Stimulated activated CD8-positive, alpha-beta memory T cell treated with anti-CD3 and anti-CD28 coated beads, Interleukin-2, amount 100 ng/mL, for 48 hours (primary cell): ENCODE data around the gene SLC7A6OS.
"Not testable (repeated sequence)": the region's sequence is repeated elsewhere in the genome, so short reads cannot be mapped to it uniquely, and the experiment has no call there.

Experiments used
- DNase-seq, 2 donors: peaks; one replicate each; pipeline ENCODE4 v3.0.0-alpha.2; 2020; ENCODE audit warnings: low read depth in 2 of 2

SLC7A6OS gene

GRCh38 chr16:68298907-68299561 is 11.7 kb downstream of the SLC7A6OS start:
- DNase-seq: no peak

DNA sequence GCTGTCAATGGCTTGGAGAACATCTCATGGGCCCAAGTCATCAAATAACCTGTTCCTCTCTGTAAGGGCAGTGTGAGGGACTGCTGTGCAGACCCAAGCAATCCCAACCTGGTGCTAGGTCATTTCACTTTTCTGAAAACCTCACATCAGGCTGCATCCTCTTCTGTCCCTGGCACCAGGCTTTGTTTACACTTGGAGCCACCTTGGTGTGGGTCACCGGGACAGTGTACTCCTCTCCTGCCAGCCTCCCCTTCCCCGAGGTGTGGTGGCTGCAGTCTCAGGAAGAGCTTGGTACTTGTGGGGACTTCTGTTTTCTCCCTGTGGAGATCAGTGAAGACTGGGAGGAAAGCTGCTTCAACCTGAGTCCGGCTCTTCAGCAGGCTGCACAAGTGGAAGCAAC is 12.4 kb downstream of the SLC7A6OS start:
- no peak for DNase-seq

GRCh38 chr16:68297908-68298307 is 12.8 kb downstream of the SLC7A6OS start:
- DNase-seq: no peak

DNA sequence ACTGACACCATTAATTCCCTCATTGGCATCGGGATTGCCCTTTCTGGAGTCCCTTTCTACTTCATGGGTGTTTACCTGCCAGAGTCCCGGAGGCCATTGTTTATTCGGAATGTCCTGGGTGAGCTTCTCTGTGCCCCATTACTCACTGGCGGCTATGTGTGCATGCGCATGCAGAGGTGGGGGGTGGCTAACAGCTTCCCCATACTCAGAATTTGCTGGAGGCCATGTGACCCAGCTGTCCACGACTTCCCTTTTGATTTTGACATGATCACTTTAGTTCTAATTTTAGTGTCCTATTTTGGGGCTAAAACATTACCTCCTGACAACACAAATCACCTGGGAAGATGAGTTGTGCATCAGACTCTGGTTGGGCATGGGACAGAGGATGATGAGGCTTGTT is 14.1 kb downstream of the SLC7A6OS start:
- no peak for DNase-seq

- no peak for DNase-seq
Measured at GRCh38 chr16:68296291-68296690, 14.5 kb downstream of the SLC7A6OS start.

DNA sequence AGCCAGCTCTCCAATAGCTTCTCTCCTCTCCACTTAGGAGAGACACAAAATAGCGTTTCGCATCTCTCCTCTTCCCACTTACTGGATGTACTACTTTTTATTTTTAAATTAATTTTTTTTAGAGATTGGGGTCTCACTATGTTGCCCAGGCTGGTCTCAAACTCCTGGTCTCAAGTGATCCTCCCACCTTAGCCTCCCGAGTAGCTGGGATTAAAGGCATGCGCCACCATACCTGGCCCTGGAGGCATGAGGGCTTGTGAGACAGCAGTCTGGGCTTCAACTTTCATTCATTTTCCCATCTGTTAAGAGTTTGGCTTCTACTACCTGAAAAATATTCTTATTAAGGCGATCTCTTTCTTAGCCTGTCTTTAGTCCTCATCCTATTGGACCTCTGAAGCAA is 18.3 kb downstream of the SLC7A6OS start:
- no peak for DNase-seq

- no peak for DNase-seq
Measured at GRCh38 chr16:68291227-68291626, 19.5 kb downstream of the SLC7A6OS start.

DNA sequence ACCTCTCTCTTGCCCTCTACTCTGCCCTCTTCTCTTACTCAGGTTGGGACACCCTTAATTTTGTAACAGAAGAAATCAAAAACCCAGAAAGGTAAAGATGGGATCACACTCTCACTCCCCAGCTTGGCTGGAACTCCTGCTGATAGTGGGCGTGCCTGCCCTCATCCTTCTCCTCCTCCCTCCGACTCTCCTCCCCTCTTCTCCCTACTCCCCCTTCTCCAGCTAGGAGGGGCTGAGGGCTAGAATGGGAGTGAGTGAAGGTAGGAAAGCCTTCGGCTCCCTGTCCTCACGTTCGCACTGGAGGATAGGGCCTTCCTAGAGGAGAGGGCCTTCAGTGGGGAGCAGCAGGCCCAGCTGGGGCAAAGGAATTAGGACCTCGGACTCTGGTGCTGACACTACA is 20.3 kb downstream of the SLC7A6OS start:
- DNase-seq: no peak

DNA sequence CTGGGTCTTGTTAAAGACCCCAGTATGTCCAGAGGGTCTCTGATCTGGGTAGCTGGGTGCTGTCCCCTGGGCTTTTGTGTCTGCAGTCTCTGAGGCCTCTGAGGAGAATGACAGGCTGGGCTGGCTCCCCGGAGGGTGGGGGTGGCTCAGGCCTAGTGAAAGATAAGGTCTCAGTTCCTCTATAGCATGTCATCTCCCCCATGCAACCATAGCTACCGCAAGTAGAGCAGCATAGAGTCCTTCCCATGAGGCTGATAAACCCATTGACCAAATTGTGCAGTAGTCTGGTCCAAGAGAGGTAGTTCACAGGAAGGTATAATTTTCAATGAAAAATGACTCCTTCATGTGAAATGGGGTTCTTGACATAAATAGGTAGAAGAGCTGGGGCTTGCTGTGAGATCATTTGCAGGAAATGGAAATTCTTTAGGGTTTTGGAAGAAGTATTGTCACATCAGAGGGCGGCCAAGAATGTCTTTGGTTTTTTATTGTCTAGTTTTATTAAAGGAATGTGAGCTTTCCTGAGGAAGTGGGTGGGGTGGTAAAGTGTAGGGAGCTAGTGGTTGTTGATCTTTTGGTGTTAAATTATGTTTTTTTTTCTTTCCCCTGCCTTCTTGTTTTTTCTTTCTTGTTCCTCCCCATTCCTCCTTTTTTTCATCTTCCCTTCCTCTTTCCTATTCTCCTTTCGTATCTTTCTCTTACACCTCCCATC is 21.0 kb downstream of the SLC7A6OS start:
- peak in 1 of 2 donors; percentile 52 for DNase-seq

DNA sequence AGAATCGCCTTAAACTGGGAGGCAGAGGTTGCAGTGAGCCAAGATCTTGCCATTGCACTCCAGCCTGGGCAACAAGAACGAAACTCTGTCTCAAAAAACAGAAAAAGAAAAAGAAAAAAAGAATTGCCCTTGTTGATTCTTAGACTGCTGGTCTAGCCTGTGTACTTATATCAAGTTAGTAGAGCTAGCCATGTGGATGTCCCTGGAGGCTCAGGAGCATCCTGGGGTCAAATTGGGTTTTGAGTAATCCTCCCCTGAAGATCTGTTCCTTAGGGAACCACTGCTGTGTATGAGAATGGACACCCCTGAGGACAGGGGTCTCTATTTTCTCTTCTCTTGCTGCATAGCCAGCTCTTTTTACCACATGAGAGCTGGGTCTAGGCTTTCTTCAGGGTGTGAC is 21.5 kb downstream of the SLC7A6OS start:
- no peak for DNase-seq

GRCh38 chr16:68288796-68289195 is 21.9 kb downstream of the SLC7A6OS start:
- not testable (repeated sequence) for DNase-seq

- DNase-seq: no peak
Measured at GRCh38 chr16:68288252-68288650, 22.5 kb downstream of the SLC7A6OS start.

DNA sequence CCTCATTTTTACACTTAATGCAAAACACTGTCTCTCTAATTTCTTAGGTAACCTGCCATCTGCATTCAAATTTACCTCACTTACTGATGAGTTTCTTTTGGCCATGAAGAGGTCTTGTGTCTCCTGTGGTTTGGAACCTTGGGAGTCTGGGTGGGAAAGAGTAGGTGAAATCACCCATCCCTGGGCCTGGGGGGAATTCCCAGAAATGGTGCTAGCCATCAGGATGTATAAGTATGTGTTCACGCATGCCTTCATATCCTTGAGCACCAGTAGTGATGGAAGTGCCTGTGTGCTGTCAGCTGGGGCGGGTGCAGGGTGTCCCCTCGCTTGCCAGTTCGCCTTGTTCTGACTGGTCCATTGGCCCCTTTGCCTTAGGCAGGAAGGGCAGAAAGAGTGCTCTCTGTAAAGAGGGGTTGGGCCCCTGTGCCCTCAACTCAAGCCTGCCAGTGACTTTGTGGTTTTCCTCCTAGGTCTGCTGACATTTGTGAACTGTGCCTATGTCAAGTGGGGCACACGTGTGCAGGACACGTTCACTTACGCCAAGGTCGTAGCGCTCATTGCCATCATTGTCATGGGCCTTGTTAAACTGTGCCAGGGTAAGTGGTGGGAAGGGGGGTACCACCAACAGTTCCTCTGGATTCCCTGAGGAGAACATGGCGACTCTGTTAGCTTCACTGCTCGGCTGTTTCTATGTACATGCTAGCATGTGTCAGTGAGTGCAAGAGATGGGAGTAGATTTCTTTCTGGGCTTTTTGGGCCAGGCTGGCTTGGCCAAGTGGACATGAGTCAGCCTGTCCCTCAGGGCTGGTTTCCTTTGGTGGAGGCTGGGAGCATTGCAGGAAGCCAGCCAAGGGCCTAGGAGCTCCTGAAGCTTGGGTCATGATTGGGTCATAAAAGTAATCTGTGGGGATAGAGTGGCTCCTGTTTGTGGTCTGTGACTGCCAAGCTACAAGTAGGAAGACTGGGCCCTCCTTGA is 23.2 kb downstream of the SLC7A6OS start:
- no peak for DNase-seq

DNA sequence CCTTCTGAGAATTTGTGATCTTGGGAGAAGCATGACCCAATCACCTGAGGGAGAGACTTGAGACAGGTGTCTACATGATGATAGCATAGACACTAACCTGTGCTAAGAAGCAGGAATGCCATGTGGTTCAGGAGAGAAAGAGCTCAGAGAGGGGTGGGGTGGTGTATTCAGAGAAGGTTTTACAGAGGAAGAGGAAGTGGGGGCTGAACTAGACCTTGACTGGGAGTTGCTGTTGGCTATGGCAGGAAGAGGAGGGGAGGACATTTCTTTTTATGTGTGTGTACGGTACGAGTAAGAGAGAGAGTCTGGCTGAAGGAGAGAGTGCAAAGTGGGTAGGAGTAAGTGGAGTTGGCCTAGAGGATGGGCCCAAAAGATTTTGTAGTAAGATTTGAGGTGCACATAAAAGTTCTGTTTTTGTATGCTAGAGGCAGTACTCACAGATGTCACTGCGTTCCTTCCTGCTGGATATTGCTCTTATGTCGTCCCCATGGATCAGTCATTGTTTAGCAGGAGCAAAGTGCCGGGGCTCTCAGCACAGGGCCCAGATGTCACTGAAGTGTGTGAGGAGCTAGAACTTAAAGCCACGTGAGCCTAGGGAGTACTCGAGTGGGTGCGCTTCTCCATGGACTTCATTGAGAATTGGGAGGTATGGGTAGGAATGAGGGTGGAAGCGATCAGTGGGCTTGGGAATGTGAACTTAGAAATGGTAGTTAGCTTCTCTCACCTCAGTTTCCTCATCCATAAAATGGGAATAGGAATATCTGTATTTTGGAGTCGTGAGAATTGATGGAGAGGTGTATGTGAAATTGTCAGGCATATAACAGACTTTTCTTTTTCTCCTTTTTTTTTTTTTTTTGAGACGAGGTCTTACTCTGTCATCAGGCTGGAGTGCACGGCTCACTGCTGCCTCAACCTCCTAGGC is 24.3 kb downstream of the SLC7A6OS start:
- no peak for DNase-seq

GRCh38 chr16:68285683-68286082 is 25.1 kb downstream of the SLC7A6OS start:
- DNase-seq: no peak

GRCh38 chr16:68284847-68285246 is 25.9 kb downstream of the SLC7A6OS start:
- no peak for DNase-seq

- DNase-seq: no peak
Measured at GRCh38 chr16:68283801-68284598, 26.7 kb downstream of the SLC7A6OS start.

GRCh38 chr16:68283346-68283745 is 27.4 kb downstream of the SLC7A6OS start:
- DNase-seq: no peak

DNA sequence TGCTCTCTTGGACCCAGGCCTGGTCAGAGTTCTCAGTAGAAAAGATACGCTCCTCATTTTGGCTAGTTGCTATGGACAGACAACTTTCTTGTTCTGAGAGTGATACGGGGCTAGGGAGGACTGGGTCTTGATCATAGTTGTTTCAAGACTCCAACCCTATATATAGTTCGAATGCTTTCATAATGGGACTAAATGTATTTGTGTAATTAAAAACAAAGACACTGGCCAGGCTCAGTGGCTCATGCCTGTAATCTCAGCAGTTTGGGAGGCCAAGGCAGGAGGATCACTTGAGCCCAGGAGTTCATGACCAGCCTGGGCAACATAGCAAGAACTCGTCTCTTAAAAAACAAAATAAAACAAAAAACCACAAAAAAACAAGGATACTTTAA is 28.7 kb downstream of the SLC7A6OS start:
- DNase-seq: no peak

- no peak for DNase-seq
Measured at GRCh38 chr16:68281368-68282063, 29.2 kb downstream of the SLC7A6OS start.
